H9 (cell line): ENCODE measurements around the gene RNF31. TPM values are rescaled to one million over a fixed set of nuclear protein-coding genes. Genes with fewer than 3 reads are reported as not detected.
A peak's percentile ranks its signal among the peaks of the same experiment; 100 is the strongest.

Experiments used
- DNase-seq: peaks from one replicate; pipeline ENCODE4 v3.0.0-alpha.2; 2017
- H2AFZ ChIP-seq: one replicate; pipeline ENCODE4 v1.6.1; 2013; ENCODE audit warnings: mild to moderate bottlenecking, low read length, control low read depth, moderate library complexity
- H2AK5ac ChIP-seq: 2 replicates; pipeline ENCODE4 v1.6.1; 2013; ENCODE audit warnings: low read length, control low read depth, mixed read lengths; ENCODE audit not compliant: insufficient read length
- H2BK120ac ChIP-seq: one replicate; pipeline ENCODE4 v1.6.1; 2013; ENCODE audit warnings: low read depth, mild to moderate bottlenecking, low read length, control low read depth, inconsistent platforms; ENCODE audit not compliant: poor library complexity, severe bottlenecking
- H2BK12ac ChIP-seq: 2 replicates; pipeline ENCODE4 v1.6.1; 2013; ENCODE audit warnings: low read length, control low read depth, mixed read lengths, low read depth; ENCODE audit not compliant: insufficient read length
- H2BK15ac ChIP-seq: 2 replicates; pipeline ENCODE4 v1.6.1; 2013; ENCODE audit warnings: low read depth, low read length, control low read depth
- H2BK20ac ChIP-seq: one replicate; pipeline ENCODE4 v1.6.1; 2013; ENCODE audit warnings: low read depth, mild to moderate bottlenecking, low read length, control low read depth, inconsistent platforms; ENCODE audit not compliant: poor library complexity, severe bottlenecking
- H2BK5ac ChIP-seq: 2 replicates; pipeline ENCODE4 v1.6.1; 2013; ENCODE audit warnings: low read length, control low read depth, mixed read lengths; ENCODE audit not compliant: insufficient read length
- H3K14ac ChIP-seq: 2 replicates; pipeline ENCODE4 v1.6.1; 2013; ENCODE audit warnings: low read length, control low read depth; ENCODE audit not compliant: insufficient read depth
- H3K18ac ChIP-seq: 2 replicates; pipeline ENCODE4 v1.6.1; 2013; ENCODE audit warnings: low read depth, mild to moderate bottlenecking, mixed read lengths, low read length, control low read depth; ENCODE audit not compliant: insufficient read length
- H3K23ac ChIP-seq: 2 replicates; pipeline ENCODE4 v1.6.1; 2013; ENCODE audit warnings: low read length, control low read depth, mixed read lengths, low read depth; ENCODE audit not compliant: insufficient read length
- H3K23me2 ChIP-seq: 2 replicates; pipeline ENCODE4 v1.6.1; 2013; ENCODE audit warnings: low read depth, mild to moderate bottlenecking, mixed read lengths, low read length, control low read depth; ENCODE audit not compliant: insufficient read length, poor library complexity, severe bottlenecking
- H3K27ac ChIP-seq: 2 replicates; pipeline ENCODE4 v1.5.1; 2013; ENCODE audit warnings: low read length, control low read depth, mixed read lengths, low read depth; ENCODE audit not compliant: insufficient read length
- H3K27me3 ChIP-seq: 2 replicates; pipeline ENCODE4 v1.6.1; 2013; ENCODE audit warnings: low read length, control low read depth, inconsistent platforms; ENCODE audit not compliant: insufficient read depth
- H3K4ac ChIP-seq: 2 replicates; pipeline ENCODE4 v1.6.1; 2013; ENCODE audit warnings: low read depth, mild to moderate bottlenecking, control low read depth, inconsistent platforms, low read length, moderate library complexity
- H3K4me1 ChIP-seq: 2 replicates; pipeline ENCODE4 v1.6.1; 2013; ENCODE audit warnings: low read length, control low read depth, inconsistent platforms; ENCODE audit not compliant: insufficient read depth
- H3K4me2 ChIP-seq: 2 replicates; pipeline ENCODE4 v1.6.1; 2013; ENCODE audit warnings: low read length, control low read depth, mixed read lengths; ENCODE audit not compliant: insufficient read length, insufficient read depth
- H3K56ac ChIP-seq: 2 replicates; pipeline ENCODE4 v1.6.1; 2013; ENCODE audit warnings: low read depth, mild to moderate bottlenecking, mixed read lengths, low read length, control low read depth; ENCODE audit not compliant: insufficient read length
- H3K79me1 ChIP-seq: 2 replicates; pipeline ENCODE4 v1.6.1; 2013; ENCODE audit warnings: low read depth, mild to moderate bottlenecking, moderate library complexity, low read length, control low read depth, inconsistent platforms; ENCODE audit not compliant: insufficient read depth, poor library complexity, severe bottlenecking
- H3K79me2 ChIP-seq: 2 replicates; pipeline ENCODE4 v1.6.1; 2013; ENCODE audit warnings: low read length, control low read depth, inconsistent platforms; ENCODE audit not compliant: insufficient read depth
- H3K9ac ChIP-seq: 2 replicates; pipeline ENCODE4 v1.6.1; 2013; ENCODE audit warnings: low read length, control low read depth, mixed read lengths; ENCODE audit not compliant: insufficient read length; ENCODE audit errors: extremely low read depth
- H3K9me3 ChIP-seq: one replicate; pipeline ENCODE4 v1.6.1; 2013; ENCODE audit warnings: low read depth, low read length, inconsistent platforms; ENCODE audit not compliant: control insufficient read depth
- H3T11ph ChIP-seq: one replicate; pipeline ENCODE4 v1.6.1; 2013; ENCODE audit warnings: mild to moderate bottlenecking, low read length, control low read depth, inconsistent platforms
- H4K20me1 ChIP-seq: one replicate; pipeline ENCODE4 v1.6.1; 2013; ENCODE audit not compliant: control insufficient read depth, insufficient read length, insufficient read depth
- H4K5ac ChIP-seq: 2 replicates; pipeline ENCODE4 v1.6.1; 2013; ENCODE audit warnings: low read depth, mild to moderate bottlenecking, mixed read lengths, low read length, control low read depth; ENCODE audit not compliant: insufficient read length
- H4K8ac ChIP-seq: replicated peaks from 2 replicates; pipeline ENCODE4 v1.6.1; 2013; ENCODE audit warnings: low read length, control low read depth, mixed read lengths, low read depth; ENCODE audit not compliant: insufficient read length
- H4K91ac ChIP-seq: 2 replicates; pipeline ENCODE4 v1.6.1; 2013; ENCODE audit warnings: low read depth, mild to moderate bottlenecking, moderate library complexity, mixed read lengths, low read length, control low read depth; ENCODE audit not compliant: insufficient read length
- H3K27ac Mint-ChIP-seq, 3 experiments: 2 replicates in 2 of 3; 3 replicates in 1 of 3; pipeline ENCODE4 v1.8.0; 2020 to 2021; ENCODE audit warnings: mixed read lengths in 3 of 3, mild to moderate bottlenecking in 1 of 3, moderate library complexity in 1 of 3
- H3K27me3 Mint-ChIP-seq: 2 replicates; pipeline ENCODE4 v1.8.0; 2021; ENCODE audit warnings: low read depth, mild to moderate bottlenecking, moderate library complexity, mixed read lengths
- H3K36me3 Mint-ChIP-seq, 3 experiments: 2 replicates in 2 of 3; 3 replicates in 1 of 3; pipeline ENCODE4 v1.8.0; 2020 to 2021; ENCODE audit warnings: low read depth in 3 of 3, mixed read lengths in 3 of 3; ENCODE audit not compliant: insufficient read depth in 1 of 3
- H3K4me1 Mint-ChIP-seq, 2 experiments: 2 replicates each; pipeline ENCODE4 v1.8.0; 2020; ENCODE audit warnings: mixed read lengths in 2 of 2
- H3K4me3 Mint-ChIP-seq, 2 experiments: 2 replicates in 1 of 2; 3 replicates in 1 of 2; pipeline ENCODE4 v1.8.0; 2020 to 2021; ENCODE audit warnings: mild to moderate bottlenecking in 2 of 2, mixed read lengths in 2 of 2, moderate library complexity in 1 of 2
- H3K9me3 Mint-ChIP-seq, 2 experiments: 2 replicates in 1 of 2; 3 replicates in 1 of 2; pipeline ENCODE4 v1.8.0; 2020; ENCODE audit warnings: mild to moderate bottlenecking in 2 of 2, mixed read lengths in 2 of 2, moderate library complexity in 1 of 2
- CTCF ChIP-seq: fragments of 200-600 bp; sonication (generic); conservative IDR thresholded peaks from 3 replicates; pipeline ENCODE4 v1.8.0; 2021; ENCODE audit warnings: antibody characterized with exemption, mild to moderate bottlenecking
- WGBS: extraction: QIAGEN DNeasy Blood & Tissue Kit; methylation state at CpG from one replicate; pipeline ENCODE4 v1.1.7; 2013; ENCODE audit warnings: missing lambda C conversion rate, low lambda C conversion rate, mixed read lengths; ENCODE audit not compliant: insufficient read length; ENCODE audit errors: extremely low coverage; 5-methylcytosine and 5-hydroxymethylcytosine counted together
- total RNA-seq: library from RNA; stranded (reverse); gene quantifications from 2 replicates; pipeline ENCODE4 v1.2.1, GENCODE V29; 2021

RNF31 gene
- total RNA-seq, 1 experiment from 2014 or later = 87.3 TPM

DNA sequence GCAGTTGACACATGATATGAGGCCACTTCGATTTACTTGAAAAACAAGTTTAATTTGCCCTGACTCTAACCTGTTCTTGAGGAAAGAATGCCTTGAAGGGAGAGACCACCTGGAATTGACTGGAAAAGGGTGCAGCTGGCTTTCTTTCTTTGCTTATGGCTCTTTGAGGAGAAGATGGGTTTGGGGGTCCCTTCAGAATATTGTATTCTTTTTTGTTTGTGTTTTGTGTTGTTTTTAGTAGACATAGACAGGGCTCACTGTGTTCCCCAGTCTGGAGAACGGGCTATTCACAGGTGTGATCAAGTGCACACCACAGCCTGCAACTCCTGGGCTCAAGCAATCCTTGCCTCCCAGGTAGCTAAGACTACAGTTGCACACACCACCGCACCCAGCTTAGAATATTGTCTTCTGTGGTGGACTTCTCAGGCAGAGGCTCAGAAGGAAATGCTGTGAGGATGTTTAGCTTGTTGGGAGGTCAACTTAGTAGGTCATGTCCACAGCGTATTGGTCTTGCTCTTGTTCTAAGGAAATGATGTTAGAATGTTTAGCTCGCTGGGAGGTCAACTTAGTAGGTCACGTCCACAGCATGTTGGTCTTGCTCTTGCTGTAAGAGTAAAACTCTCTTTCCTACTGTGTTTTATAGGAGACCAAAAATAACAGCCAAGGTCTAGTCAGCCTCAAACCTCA lies 31.0 kb upstream of the RNF31 start:
- TF ChIP-seq CTCF = no peak
- no peaks in the 10 kb centered on the region for H3K79me2 ChIP-seq
- H2BK5ac ChIP-seq = no peak overlapping the region
- WGBS = no CpG with 5 or more reads among the region's 6 CpGs
- no peak overlapping the region for H3T11ph ChIP-seq
- no peak overlapping the region for H4K8ac ChIP-seq
- H3K27ac ChIP-seq = no peak overlapping the region
- no peak overlapping the region for H2BK120ac ChIP-seq
- no peak overlapping the region for H3K23ac ChIP-seq
- no peak overlapping the region for H4K5ac ChIP-seq
- H3K23me2 ChIP-seq = peaks cover 13% of the 10 kb centered on the region
- H3K4me2 ChIP-seq = peak overlapping the region; percentile 79
- no peak overlapping the region for H3K9ac ChIP-seq
- H3K9me3 ChIP-seq = no peaks in the 10 kb centered on the region
- H3K36me3 Mint-ChIP-seq = peaks cover 18 to 52% (median 47%) of the 10 kb centered on the region in 3 experiments; a peak in 6 of 7 replicates
- no peak overlapping the region for H2BK15ac ChIP-seq
- H3K27ac Mint-ChIP-seq = peak overlapping the region in 2 of 3 experiments; percentile 89 to 100; a peak in 2 of 7 replicates
- H4K20me1 ChIP-seq = no peaks in the 10 kb centered on the region
- no peak overlapping the region for H2AFZ ChIP-seq
- H3K4me3 Mint-ChIP-seq = peak overlapping the region; percentile 93 to 95
- peaks cover 12 to 15% of the 10 kb centered on the region in 2 experiments for H3K4me1 Mint-ChIP-seq
- H4K91ac ChIP-seq = no peak overlapping the region
- no peak overlapping the region for H3K4ac ChIP-seq
- no peak overlapping the region for H2BK12ac ChIP-seq
- no peaks in the 10 kb centered on the region for H3K27me3 ChIP-seq
- peaks cover 3% of the 10 kb centered on the region; the same call in 1 of the 2 replicates for H3K27me3 Mint-ChIP-seq
- no peak overlapping the region for H3K14ac ChIP-seq
- no peak overlapping the region for H2AK5ac ChIP-seq
- H3K56ac ChIP-seq = no peak overlapping the region
- H3K4me1 ChIP-seq = no peaks in the 10 kb centered on the region
- no peak for DNase-seq
- H3K18ac ChIP-seq = no peak overlapping the region
- no peaks in the 10 kb centered on the region for H3K79me1 ChIP-seq
- H3K9me3 Mint-ChIP-seq = no peaks in the 10 kb centered on the region; a peak in 1 of 5 replicates
- H2BK20ac ChIP-seq = no peak overlapping the region
